GM18498 (cell line): ENCODE measurements around the gene KCNK2.

Experiments
- ATAC-seq: cut with Tn5 transposase; IDR thresholded peaks from one replicate; pipeline ENCODE4 v1.9.1; 2021; ENCODE audit warnings: mild to moderate bottlenecking, moderate library complexity; ENCODE audit not compliant: unreplicated experiment

The KCNK2 gene

DNA sequence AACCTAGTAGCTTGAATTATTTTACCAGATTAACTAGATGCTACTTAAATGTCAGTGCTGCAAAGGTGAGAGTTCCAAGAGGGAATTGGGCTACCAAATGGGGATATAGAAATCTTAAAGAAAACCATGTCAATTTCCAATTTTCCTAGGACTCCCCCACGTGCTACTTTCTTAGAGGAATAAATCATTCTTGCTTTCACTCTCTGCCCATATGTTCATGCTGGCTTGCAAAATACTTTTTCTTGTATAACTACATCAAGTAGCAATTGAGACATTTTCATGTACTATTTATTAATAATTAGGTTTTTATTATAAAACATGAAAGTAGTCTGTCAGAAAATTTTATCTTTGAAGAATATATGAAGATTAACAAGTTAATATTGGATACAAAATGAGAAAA, 11.8 kb downstream of the KCNK2 start:
- no peak for ATAC-seq

DNA sequence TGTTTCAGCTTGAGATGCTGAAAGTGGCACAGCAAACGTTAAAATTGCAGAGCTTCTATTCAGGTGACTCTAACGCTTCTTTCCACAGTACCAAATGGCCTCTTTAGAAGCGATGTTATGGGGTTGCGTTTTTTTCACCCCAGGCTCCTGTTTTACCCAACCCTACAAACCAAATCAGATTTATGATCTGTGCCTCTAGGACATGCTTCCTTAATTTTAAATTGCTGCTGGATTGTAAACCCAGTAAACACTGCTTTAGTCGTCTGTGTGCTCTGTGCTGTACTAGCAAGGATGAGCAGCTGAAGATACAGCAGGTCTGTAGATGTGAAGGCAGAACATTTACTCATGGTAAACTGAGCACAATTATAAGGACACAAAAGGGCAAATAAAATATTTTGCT, 13.0 kb downstream of the KCNK2 start:
- no peak for ATAC-seq

- no peak for ATAC-seq
Observed at GRCh38 chr1:215101511-215101910, 19.0 kb downstream of the KCNK2 start.

- ATAC-seq, result no peak
Observed at GRCh38 chr1:215104283-215104682, 21.7 kb downstream of the KCNK2 start.

GRCh38 chr1:215106067-215106466, 23.5 kb downstream of the KCNK2 start:
- ATAC-seq, result no peak

- no peak for ATAC-seq
Observed at GRCh38 chr1:215109171-215109570, 26.6 kb downstream of the KCNK2 start.

DNA sequence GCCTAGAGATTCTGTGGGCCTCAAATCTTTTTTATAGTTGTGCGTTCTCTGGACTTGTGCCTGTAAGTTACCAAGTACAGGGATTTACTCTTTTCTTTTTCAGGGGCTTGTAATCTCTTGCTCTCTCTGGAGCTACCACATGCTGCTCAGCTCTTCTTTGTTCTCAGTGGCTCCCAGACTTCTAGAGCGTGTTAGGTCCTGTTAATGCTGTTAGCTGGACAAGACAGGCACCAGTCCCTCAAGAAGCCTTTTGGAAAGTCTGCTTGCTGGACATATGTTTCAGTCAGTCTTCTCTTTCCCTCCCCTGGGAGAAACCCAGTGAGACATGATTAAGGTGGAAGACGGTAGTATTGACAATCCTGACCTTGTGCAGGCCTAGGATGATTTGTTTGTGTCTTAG, 29.4 kb downstream of the KCNK2 start:
- no peak for ATAC-seq

DNA sequence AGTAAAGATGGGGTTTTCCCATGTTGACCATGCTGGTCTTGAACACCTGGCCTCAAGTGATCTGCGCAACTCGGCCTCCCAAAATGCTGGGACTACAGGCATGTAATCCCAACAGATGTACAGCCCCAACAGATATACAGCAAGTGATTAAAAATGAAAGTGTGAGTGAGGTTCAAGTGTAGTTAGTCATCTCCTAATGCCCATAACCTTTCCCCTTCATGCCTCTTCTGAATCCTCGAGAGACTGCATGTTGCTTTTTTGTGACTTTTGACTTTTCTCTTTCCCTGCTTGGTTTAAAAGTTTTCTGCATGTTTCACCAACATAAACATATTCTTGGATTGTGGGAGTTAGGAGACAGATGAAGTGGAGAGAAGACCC, 31.2 kb downstream of the KCNK2 start:
- no peak for ATAC-seq

DNA sequence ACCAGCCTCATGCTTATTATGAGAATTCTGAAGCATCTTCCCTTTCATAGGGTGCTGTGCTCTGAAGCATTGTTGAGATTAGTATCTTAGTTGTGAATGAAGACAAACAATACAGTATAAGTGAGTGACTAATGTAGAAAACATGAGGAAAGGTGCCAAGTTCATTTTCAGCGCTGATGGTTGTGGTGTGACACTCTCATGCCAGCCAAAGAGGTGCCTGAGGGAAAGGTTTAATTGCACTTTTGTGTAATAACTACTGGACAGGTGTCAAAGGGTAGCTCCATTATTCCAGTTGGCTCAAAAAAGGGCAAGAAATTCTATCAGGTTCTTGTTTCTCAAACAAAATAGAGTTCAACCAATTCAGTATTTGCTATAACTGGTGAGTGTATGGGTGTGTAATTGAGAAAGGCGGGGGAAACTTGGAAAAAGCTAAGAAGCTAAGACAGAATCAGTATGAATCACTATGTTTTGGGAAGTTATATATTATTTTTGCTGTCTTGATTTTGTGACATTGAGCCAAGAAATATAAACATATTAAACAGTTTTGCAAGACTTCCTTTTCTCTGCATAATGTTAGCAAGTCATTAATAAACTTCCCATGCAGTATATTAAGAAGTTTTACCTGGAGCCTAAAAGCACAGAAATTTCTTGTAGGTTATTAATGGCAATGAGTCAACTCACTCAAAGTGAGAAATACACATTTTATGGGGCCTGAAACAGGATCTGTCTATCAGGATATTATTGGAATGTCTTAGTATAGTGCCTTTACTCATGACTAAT, 31.8 kb downstream of the KCNK2 start:
- no peak for ATAC-seq

GRCh38 chr1:215115760-215116159, 33.2 kb downstream of the KCNK2 start:
- no peak for ATAC-seq

- ATAC-seq, result no peak
Observed at GRCh38 chr1:215118081-215118480, 35.5 kb downstream of the KCNK2 start.

- no peak for ATAC-seq
Observed at GRCh38 chr1:215119056-215119455, 36.5 kb downstream of the KCNK2 start.

DNA sequence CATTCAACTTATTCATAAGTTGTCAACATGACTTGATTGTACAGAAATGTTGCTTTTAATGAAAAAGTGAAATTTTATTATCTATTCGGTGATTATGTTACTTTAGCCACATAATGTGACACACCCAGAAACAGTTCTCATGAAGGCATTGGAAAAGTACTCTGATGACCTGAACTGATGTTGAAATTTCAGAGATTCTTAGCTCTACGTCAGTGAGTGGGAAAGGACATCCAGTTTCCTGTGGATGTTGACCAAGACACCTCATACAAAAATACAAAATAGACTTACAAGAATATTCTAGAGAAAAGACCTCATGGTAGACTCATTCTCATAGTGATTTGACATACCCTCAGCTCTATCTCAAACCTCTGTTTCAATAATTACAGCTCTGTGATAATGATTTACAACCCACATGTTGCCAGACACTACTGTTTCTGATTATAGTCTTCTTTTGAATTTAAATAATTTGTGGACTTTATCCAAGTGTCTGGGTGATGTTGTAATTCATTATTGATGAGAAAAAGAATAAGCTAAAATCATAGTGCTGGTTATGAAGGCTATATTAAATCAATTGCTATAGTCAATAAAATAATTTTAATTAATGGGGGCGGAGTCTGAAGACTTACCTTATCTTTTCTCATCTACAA, 37.3 kb downstream of the KCNK2 start:
- ATAC-seq, result no peak

DNA sequence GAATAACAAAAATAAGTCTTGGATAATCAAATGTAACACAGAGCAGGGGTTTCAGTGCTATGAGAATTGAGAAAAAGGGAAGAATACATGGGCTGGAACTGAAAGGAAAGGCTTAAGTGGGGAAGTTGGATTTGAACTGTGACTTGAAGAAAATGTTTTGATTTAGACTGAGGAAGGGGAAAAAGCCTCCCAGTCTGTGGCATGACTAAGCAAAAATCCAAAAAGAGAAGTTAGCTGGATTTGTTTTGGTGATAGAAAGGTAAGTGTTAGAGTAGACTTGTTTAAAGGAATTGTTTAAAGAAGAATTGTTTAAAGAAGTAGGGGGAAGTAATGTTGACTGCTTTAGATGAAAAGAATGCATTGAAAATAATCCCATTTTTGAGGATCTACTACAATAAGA, 46.0 kb downstream of the KCNK2 start:
- no peak for ATAC-seq

DNA sequence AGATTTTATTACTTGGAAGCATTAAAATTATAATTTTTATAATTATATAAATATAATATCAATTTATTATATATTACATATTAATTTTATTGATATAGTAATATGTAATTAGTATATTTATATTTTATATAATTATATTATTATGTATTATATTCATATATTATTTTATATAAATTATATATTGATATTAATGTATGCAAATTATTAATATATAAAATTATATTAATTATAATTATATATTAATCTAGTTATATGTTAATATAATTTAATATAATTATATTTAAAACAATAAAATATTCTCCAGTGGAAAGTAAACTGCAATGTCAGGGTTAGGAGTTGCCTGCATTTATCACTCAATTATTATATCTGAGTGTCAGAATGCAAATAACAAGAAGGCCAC, 48.8 kb downstream of the KCNK2 start:
- no peak for ATAC-seq

DNA sequence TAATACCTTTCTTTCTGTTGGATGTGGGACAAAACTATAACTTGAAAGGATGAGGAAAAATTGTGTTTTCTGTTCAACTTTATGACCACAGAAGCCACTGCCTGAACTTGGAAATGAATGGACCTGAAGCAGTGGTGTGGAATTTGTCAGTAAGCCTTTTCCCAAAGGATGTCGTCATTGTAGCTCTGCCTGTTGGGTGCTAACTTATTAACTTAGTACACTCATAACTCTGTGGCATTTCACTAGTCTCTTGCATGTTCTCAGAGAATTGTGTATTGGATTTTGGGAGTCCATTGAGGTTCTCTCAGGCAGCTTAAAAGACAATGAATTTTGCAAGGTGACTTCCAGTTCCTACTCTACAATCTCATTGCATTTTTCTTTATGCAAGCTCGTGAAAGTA, 49.6 kb downstream of the KCNK2 start:
- ATAC-seq, result no peak

DNA sequence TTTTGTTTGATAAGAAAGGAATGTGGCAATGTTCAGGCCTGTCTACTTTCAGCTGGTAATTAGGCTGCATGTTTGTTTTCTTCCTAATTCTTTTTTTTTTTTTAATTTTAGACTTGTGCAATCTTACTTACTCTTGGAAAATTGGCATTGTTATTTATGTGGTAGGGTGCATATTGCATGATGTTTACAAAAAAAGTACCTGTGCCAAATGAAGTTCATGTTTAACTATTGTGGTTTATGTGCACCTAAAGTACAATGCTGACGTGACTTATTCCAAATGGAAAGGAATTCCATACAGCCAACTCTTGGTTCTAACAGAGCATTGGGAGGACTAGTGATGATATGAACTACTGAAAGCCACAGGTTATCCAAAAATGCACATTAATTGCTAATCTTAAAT, 51.0 kb downstream of the KCNK2 start:
- ATAC-seq, result no peak

GRCh38 chr1:215137985-215138384, 55.4 kb downstream of the KCNK2 start:
- ATAC-seq, result no peak

DNA sequence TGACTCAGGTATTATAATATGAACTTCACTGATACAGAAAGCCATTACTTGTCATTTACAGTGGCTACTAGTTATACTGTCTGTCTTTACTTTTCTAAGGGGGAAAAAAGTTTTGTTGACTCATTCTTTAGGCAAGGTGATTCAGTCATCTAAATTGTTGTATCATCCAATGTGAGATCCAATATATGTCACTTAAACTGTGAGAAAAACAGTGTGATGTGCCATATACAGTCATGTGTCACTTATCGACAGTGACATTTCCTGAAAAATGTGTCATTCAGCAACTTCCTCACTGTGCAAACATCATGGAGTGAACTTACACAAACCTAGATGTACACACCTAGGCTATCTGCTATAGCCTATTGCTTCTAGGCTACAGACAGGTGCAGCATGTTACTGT, 57.6 kb downstream of the KCNK2 start:
- no peak for ATAC-seq

DNA sequence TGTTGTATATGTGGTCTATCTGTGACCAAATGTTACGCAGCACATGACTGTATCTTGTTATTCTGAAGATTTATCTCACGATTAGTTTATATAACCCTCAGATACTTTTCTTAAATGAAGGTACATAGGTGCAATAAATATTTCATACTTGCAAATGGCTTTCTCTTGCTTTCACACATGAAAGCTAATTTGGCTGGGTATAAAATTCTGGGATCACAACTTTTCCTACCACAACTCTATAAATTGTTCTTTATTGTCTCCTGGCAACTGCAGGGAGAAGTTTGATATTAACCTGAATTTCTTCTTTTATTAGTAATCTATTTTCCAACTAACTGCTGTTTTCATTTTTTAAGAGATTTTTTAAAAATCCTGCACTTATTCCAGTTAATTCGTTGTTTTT, 58.9 kb downstream of the KCNK2 start:
- ATAC-seq, result no peak

GRCh38 chr1:215143497-215143896, 61.0 kb downstream of the KCNK2 start:
- no peak for ATAC-seq

- ATAC-seq, result no peak
Observed at GRCh38 chr1:215146240-215146975, 63.9 kb downstream of the KCNK2 start.
